Kidney capillary endothelial cell (primary cell): ENCODE results near the gene UTP15.

Source experiments
- DNase-seq: peaks from one replicate; pipeline ENCODE4 v3.0.0-alpha.2; 2018; ENCODE audit warnings: low spot score

UTP15 gene

GRCh38 chr5:73565969-73566547, 515 bp downstream of the UTP15 start:
- DNase-seq, result no peak

DNA sequence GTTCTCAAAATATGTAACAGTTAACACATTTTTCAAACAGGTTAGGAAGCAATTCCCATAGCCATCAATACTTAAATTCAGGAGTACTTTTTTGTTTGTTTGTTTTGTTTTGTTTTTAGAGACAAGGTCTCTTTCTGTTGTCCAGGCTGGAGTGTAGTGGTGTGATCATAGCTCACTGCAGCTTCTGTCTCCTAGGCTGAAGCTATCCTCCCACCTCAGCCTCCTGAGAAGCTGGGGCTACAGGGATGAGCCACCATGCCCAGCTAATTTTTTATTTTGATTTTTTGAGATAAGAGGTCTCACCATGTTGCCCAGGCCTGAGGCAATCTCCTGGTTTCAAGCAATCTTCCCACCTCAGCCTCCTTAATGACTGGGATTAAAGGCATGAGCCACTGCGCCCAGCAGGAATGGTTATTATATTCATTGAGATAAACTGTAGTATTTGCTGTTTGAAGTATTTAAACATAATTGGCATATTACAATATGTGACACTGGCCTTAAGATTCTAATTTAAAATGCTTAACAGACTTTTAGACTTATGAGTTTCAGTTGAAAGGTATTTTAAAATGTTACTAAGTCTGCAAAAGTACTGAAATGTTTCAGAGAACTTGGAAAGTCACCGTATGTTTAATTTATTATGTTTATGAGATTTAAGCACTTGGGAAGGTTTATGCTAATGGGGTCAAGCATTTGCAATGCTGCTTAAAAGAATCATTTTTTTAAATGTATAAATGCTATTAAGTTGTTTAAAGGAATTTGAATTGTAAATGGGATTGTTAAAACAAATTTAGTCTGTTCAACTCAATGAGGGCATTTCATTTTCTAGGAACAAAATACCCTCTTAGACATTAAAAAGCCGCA, 17.0 kb downstream of the UTP15 start:
- no peak for DNase-seq

DNA sequence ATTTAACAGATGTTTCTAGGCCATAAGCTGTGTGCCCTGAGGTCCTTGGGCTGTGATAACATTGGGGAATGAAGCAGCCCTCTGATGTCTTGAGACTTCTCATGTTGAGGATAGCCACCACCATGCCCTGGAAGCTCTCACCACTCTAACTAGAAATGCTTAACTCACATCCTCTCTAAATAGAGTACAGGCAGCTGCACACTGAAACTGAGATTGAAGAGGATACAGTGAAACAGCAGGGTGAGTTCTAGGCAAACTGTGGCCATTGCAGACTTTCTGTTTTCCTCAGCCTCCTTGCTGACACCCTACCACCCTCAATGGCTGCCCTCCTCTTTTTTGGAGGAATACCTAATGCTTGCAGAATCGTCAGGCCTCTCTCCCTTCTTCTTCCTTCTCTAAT, 22.4 kb downstream of the UTP15 start:
- DNase-seq, result no peak

- DNase-seq, result peak; percentile 83
These were observed 25.7 kb downstream of the UTP15 start for GRCh38 chr5:73591102-73591695.

DNA sequence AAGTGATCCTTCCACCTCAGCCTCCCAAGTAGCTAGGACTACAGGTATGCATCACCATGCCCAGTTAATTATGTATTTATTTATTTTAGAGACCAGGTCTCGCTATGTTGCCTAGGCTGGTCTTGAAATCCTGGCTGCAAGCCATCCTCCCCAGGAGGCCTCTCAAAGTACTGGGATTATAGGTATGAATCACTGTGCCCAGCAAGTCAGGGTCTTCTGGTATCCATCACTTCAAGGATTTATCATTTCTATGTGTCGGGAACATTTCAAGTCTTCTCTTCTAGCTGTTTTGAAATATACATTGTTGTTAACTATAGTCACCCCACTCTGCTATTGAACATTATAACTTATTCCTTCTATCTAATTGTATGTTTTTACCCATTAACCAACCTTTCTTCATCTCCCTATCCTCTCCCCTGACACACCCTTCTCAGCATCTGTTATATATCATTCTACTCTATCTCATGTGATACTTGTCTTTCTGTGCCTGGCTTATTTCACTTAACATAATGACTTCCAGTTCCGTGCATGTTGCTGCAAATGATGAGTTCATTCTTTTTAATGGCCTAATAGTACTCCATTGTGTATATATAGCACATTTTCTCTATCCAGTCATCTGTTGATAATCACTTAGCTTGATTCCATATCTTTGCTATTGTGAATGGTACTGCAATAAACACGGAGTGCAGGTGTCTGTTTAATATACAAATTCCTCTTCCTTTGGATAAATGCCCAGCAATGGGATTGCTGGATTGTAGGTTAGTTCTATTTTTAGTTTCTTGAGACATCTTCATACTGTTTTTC, 26.4 kb downstream of the UTP15 start:
- DNase-seq, result no peak

DNA sequence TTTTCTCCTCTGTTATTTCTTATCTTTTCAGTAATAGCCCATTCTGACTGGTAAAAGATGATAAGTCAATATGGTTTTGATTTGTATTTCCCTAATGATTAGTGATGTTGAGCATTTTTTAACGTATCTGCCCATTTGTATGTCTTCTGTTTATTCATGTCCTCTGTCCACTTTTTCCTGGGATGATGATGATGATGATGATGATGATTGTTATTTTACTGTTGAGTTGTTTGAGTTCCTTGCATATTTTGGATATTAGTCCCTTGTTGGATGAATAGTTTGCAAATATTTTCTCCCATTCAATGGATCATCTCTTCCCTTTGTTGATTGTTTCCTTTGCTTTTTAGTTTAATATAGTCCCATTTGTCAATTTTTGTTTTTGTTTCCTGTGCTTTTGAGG, 27.0 kb downstream of the UTP15 start:
- DNase-seq, result no peak

DNA sequence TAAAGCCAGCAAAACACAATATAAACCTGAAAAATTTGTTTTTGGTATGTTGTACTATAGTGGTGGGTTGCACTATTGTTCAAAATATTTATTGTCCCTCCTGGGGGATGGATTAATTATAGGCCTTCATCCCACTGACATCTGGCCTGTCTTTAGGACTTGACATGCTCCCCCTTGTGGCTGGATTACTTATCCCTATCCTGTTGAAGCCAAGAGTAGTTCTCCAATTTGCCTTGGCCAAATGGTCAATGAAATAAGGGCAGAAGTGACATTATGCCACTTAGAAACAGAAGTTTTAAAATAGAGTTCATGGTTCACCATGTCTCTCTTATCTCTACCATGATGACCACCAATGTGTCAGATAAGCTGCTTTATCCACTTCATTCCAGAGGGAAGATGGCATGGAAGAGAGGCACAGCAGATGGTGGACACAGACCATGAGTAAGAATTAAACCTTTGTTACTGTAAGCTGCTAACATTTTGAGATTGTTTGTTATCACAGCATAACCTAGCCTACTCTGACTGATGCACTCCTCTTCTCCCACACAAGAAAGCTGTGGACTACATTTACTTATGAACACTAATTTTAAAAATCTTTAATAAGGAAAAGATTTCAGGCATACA, 31.3 kb downstream of the UTP15 start:
- DNase-seq, result no peak

DNA sequence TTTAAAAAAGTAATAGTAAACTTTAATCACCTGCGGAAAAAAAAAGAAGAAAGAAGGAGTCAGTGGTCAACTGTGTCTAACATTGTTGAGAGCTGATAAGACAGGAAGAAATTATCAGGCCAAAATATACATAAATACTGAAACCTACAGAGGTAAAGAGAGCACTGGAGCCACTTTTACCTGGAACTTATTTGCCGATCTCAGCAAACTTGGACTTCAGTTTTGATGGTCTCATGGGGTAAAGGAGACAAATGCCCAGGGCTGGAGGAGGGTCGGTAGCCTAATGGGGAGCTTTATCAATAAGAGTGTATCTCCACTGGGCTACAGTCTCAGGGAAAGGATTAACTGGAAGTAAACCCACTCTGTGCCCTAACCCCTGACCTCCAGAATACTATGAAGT, 33.8 kb downstream of the UTP15 start:
- no peak for DNase-seq

DNA sequence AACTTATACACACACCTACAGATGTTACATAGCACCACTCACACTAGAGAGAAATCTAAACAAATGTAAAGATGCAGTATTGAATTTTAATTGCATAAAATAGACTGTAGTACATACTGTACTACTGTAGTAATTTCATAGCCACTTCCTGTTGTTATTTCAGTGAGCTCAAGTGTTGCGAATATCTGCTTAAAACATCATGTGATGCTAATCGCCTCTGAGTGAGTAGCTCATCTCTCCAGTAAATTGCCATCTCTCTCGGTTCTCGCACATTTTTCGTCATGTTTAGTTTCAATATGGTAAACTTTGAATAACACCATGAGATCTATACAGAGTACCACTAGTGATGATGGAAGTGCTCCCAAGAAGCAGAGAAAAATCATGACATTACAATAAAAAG, 38.5 kb downstream of the UTP15 start:
- DNase-seq, result no peak

- no peak for DNase-seq
These were observed 39.9 kb downstream of the UTP15 start for GRCh38 chr5:73605223-73606087.

DNA sequence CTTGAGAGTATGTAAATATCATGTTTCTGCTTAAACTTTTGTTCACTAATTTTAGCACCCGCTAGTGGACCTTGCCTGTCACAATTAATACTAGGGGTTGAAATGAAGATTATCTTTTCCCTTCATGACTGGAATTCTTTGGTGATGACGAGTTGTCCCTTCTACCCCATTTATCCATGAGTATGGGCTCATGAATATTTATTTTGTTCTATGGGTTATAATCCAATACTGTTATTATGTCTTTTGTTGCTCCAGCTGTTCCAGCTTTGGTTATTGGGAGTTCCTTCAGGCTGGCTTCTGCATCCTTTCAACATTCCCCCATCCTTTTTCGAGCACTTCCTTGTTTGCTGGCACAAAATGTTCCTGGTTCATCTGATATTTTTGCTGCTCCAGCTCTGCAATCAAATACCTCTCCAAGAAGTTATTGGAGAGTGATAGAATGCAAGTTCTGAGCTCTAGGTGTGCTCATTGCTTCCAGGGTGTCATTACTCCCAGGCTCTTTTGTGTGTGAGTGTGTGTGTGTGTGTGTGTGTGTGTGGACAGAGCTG, 40.7 kb downstream of the UTP15 start:
- no peak for DNase-seq

- no peak for DNase-seq
These were observed 41.7 kb downstream of the UTP15 start for GRCh38 chr5:73607228-73607627.

DNA sequence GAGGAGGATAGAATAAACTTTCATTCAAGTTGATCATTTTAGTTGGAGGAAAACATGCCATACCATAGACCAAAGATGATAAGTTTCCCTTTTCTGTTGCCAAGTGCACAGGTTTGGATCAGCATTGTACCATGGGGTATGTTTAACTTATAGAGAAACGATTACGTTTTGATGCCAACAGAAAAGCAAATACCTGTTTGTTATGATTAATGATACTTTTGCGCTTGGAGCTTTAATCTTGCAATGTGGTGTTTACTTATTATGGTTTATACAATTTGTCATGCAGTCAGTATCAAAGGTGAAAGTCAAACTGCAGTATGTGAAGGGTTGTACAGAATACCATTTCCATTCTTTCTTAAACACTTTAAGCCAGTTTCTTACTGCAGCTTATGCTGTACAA, 47.3 kb downstream of the UTP15 start:
- no peak for DNase-seq

GRCh38 chr5:73615085-73615484, 49.5 kb downstream of the UTP15 start:
- DNase-seq, result no peak

DNA sequence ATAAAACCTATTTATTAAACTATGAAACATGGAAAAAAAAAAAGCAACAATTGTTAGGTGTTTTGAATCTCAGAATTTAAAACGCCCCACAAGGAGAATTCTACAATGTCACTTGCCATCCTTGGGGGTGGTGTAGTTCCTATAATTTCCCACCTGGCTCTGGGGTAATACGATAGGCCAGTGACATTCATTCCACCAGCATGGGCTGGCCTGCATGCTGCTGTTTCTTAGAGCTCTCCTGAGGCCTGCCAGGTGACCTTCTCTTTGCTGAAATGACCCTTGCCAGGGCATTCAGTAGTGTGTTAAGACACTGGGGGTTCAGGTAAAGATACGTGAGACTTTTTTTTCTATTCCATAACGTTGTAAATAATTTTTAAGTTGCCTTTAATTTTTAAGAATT, 50.4 kb downstream of the UTP15 start:
- DNase-seq, result no peak

GRCh38 chr5:73617510-73618279, 52.2 kb downstream of the UTP15 start:
- peak; percentile 52 for DNase-seq

GRCh38 chr5:73619606-73620333, 54.2 kb downstream of the UTP15 start:
- DNase-seq, result no peak

GRCh38 chr5:73620334-73620687, 54.8 kb downstream of the UTP15 start:
- no peak for DNase-seq

DNA sequence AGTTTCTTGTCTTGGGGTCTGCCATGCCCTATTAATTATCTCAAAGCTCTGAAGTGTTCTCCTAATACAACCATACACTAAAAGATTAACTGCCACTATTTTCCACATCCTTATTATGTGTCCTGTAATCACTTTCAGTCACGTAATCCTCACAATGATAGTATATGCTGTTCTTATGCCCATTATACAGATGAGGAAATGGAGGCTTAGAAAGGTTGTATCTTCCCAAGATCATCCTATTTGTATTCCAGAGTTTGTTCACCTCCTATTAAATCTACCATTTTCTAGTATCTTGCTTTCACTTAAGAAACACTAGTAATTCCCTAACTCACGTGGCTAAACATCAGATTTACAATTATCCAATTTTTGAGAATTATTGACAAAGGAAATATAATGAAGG, 57.5 kb downstream of the UTP15 start:
- DNase-seq, result no peak
